Keratinocyte (primary cell): Measurements from ENCODE around the gene TUFT1. TPM values are rescaled to one million over a fixed set of nuclear protein-coding genes. Genes with fewer than 3 reads are reported as not detected.

ENCODE experiments used
- DNase-seq: peaks from one replicate; pipeline ENCODE4 v3.0.0-alpha.2; 2011; ENCODE audit warnings: low read depth, missing footprints, low spot score
- FAIRE-seq: peaks from 2 replicates; lab custom pipeline; 2011; peaks lifted over from hg19 to GRCh38; lab: Jason Lieb, UNC
- H2AFZ ChIP-seq: 2 replicates; pipeline ENCODE4 v1.6.0; 2012; ENCODE audit warnings: low read length, control low read depth, inconsistent platforms; ENCODE audit not compliant: control insufficient read depth
- H3K27ac ChIP-seq: 2 replicates; pipeline ENCODE4 v1.5.1; 2011; ENCODE audit warnings: low read length; ENCODE audit not compliant: control insufficient read depth, insufficient read depth
- H3K27me3 ChIP-seq: 3 replicates; pipeline ENCODE4 v1.6.0; 2011; ENCODE audit warnings: low read length; ENCODE audit not compliant: control insufficient read depth, insufficient read depth; ENCODE audit errors: extremely low read depth
- H3K36me3 ChIP-seq, 2 experiments: 2 replicates in 1 of 2; 3 replicates in 1 of 2; pipeline ENCODE4 v1.5.1; 2011; ENCODE audit warnings: low read length in 2 of 2, mild to moderate bottlenecking in 1 of 2; ENCODE audit not compliant: control insufficient read depth in 2 of 2, insufficient read depth in 2 of 2; ENCODE audit errors: extremely low read depth in 1 of 2
- H3K4me1 ChIP-seq: 3 replicates; pipeline ENCODE4 v1.5.1; 2011; ENCODE audit warnings: low read length; ENCODE audit not compliant: control insufficient read depth, insufficient read depth; ENCODE audit errors: extremely low read depth
- H3K4me2 ChIP-seq: 3 replicates; pipeline ENCODE4 v1.6.0; 2011; ENCODE audit warnings: low read depth, low read length; ENCODE audit not compliant: control insufficient read depth, insufficient read depth; ENCODE audit errors: extremely low read depth
- H3K4me3 ChIP-seq, 3 experiments: fragments of 200-600 bp in 1 of 3; sonication (generic) in 1 of 3; 2 replicates in 2 of 3; 3 replicates in 1 of 3; pipeline ENCODE4 v1.5.1; 2011 to 2016; ENCODE audit warnings: low read length in 3 of 3, mild to moderate bottlenecking in 3 of 3, control low read depth in 2 of 3, inconsistent platforms in 1 of 3, low read depth in 1 of 3, mixed read lengths in 1 of 3, mixed run types in 1 of 3, moderate library complexity in 1 of 3; ENCODE audit not compliant: control insufficient read depth in 2 of 3, insufficient read depth in 2 of 3; ENCODE audit errors: extremely low read depth in 1 of 3
- H3K79me2 ChIP-seq: 2 replicates; pipeline ENCODE4 v1.6.0; 2012; ENCODE audit warnings: low read length; ENCODE audit not compliant: control insufficient read depth, insufficient read depth
- H3K9ac ChIP-seq: 3 replicates; pipeline ENCODE4 v1.6.0; 2011; ENCODE audit warnings: low read length; ENCODE audit not compliant: control insufficient read depth, insufficient read depth; ENCODE audit errors: extremely low read depth
- H3K9me1 ChIP-seq: 3 replicates; pipeline ENCODE4 v1.6.0; 2011; ENCODE audit warnings: low read length; ENCODE audit not compliant: control insufficient read depth, insufficient read depth; ENCODE audit errors: extremely low read depth
- H3K9me3 ChIP-seq: 2 replicates; pipeline ENCODE4 v1.5.1; 2012; ENCODE audit warnings: low read depth, low read length; ENCODE audit not compliant: control insufficient read depth
- H4K20me1 ChIP-seq: 3 replicates; pipeline ENCODE4 v1.6.0; 2011; ENCODE audit warnings: low read length; ENCODE audit not compliant: control insufficient read depth, insufficient read depth; ENCODE audit errors: extremely low read depth
- EZH2 ChIP-seq: IDR thresholded peaks from one replicate; pipeline ENCODE4 v1.6.1; 2012; ENCODE audit warnings: inconsistent platforms, mild to moderate bottlenecking, low read length, moderate library complexity
- dilution Hi-C: fragments of 300-500 bp; cut with MboI; formaldehyde crosslinking; loops from one replicate; pipeline ENCODE4 v1.7.0; 2020; ENCODE audit warnings: low sequenced_read_pairs; ENCODE audit not compliant: extremely low pct_ligation_motif_present
- polyA plus RNA-seq, 5 experiments: library from polyadenylated mRNA; depleted of rRNA in 3 of 5; stranded (reverse) in 3 of 5; stranded (forward) in 1 of 5; unstranded in 1 of 5; fragments of >200 nt; gene quantifications; 1 replicate in 1 of 5; 2 replicates in 3 of 5; 3 replicates in 1 of 5; pipeline versions ENCODE4 v1.2.1 to v1.2.3, GENCODE V29; 2011 to 2012; ENCODE audit warnings: missing spikeins in 2 of 5, low read depth in 1 of 5, low replicate concordance in 1 of 5
- TF ChIP-seq, protein P1 (sequence below), 3 experiments: IDR thresholded peaks in 1 of 3; conservative IDR thresholded peaks in 1 of 3; optimal IDR thresholded peaks in 1 of 3; 2 replicates in 2 of 3; 3 replicates in 1 of 3; pipeline versions ENCODE3 to v1.5.1; 2011; ENCODE audit warnings: low read length in 3 of 3, mild to moderate bottlenecking in 3 of 3, moderate library complexity in 2 of 3, control low read depth in 1 of 3, inconsistent platforms in 1 of 3; ENCODE audit not compliant: insufficient read depth in 2 of 3; ENCODE audit errors: extremely low read depth in 1 of 3

TUFT1 gene
- polyA plus RNA-seq, 1 donor (not counting 4 experiments of a cell fraction or from before 2014, with no cell fraction given): 70.0 TPM

DNA sequence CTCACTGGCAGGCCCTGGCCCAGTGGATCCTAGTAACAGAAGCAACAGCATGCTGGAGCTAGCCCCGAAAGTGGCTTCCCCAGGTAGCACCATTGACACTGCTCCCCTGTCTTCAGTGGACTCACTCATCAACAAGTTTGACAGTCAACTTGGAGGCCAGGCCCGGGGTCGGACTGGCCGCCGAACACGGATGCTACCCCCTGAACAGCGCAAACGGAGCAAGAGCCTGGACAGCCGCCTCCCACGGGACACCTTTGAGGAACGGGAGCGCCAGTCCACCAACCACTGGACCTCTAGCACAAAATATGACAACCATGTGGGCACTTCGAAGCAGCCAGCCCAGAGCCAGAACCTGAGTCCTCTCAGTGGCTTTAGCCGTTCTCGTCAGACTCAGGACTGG lies 21.2 kb upstream of the TUFT1 start:
- no peaks in the 10 kb centered on the region for H3K9me3 ChIP-seq
- no peak overlapping the region for H3K4me3 ChIP-seq
- DNase-seq (no peak), FAIRE-seq (no peak)
- no peaks in the 10 kb centered on the region for H3K27me3 ChIP-seq
- H3K36me3 ChIP-seq: peaks cover 0 to 3% of the 10 kb centered on the region in 2 experiments
- H3K9ac ChIP-seq: no peak overlapping the region
- TF ChIP-seq, protein P1, sequence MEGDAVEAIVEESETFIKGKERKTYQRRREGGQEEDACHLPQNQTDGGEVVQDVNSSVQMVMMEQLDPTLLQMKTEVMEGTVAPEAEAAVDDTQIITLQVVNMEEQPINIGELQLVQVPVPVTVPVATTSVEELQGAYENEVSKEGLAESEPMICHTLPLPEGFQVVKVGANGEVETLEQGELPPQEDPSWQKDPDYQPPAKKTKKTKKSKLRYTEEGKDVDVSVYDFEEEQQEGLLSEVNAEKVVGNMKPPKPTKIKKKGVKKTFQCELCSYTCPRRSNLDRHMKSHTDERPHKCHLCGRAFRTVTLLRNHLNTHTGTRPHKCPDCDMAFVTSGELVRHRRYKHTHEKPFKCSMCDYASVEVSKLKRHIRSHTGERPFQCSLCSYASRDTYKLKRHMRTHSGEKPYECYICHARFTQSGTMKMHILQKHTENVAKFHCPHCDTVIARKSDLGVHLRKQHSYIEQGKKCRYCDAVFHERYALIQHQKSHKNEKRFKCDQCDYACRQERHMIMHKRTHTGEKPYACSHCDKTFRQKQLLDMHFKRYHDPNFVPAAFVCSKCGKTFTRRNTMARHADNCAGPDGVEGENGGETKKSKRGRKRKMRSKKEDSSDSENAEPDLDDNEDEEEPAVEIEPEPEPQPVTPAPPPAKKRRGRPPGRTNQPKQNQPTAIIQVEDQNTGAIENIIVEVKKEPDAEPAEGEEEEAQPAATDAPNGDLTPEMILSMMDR (optimal IDR thresholded peaks at IDR 0.05 in 1 of 3, IDR thresholded peaks at IDR 0.05 in 1 of 3, conservative IDR thresholded peaks at IDR 0.05 in 1 of 3; ENCODE audit: extremely low read depth in 1 of 3, insufficient read depth in 2 of 3, low read length in 3 of 3): no peak
- TF ChIP-seq EZH2: no peak
- H2AFZ ChIP-seq: no peak overlapping the region
- dilution Hi-C loops: no loop called here
- H3K79me2 ChIP-seq: no peaks in the 10 kb centered on the region
- H3K9me1 ChIP-seq: peaks cover 4% of the 10 kb centered on the region
- H3K4me2 ChIP-seq: no peak overlapping the region
- peaks cover 18% of the 10 kb centered on the region for H3K4me1 ChIP-seq
- no peak overlapping the region for H3K27ac ChIP-seq
- H4K20me1 ChIP-seq: no peaks in the 10 kb centered on the region

DNA sequence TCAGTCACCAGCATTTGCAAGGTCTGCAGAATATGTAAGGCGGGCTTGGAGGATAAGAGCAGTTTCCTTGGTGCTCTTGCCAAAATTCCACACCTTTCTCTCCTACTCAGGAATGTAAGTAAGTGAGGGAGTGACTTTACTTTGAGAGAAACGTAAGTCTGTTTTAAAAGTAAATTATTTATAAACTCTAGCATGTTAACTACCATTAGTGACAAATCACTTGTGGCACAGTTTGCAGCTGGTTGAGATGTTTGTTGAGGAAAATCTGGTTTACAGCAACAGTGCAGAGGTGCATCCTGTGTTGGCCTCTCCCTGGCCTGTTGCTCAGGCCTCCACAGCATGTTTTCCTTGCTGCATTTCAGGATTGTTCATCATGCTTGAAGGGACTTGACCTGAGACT lies 20.4 kb upstream of the TUFT1 start:
- H3K79me2 ChIP-seq: no peaks in the 10 kb centered on the region
- dilution Hi-C loops: no loop called here
- H3K9me3 ChIP-seq: no peaks in the 10 kb centered on the region
- TF ChIP-seq, protein P1 (optimal IDR thresholded peaks at IDR 0.05 in 1 of 3, IDR thresholded peaks at IDR 0.05 in 1 of 3, conservative IDR thresholded peaks at IDR 0.05 in 1 of 3; ENCODE audit: extremely low read depth in 1 of 3, insufficient read depth in 2 of 3, low read length in 3 of 3): no peak
- no peak for TF ChIP-seq EZH2
- peaks cover 4% of the 10 kb centered on the region for H3K9me1 ChIP-seq
- DNase-seq (no peak), FAIRE-seq (no peak)
- H3K4me1 ChIP-seq: peaks cover 11% of the 10 kb centered on the region
- peaks cover under 1 to 3% of the 10 kb centered on the region in 2 experiments for H3K36me3 ChIP-seq
- no peak overlapping the region for H3K4me2 ChIP-seq
- H3K27ac ChIP-seq: no peak overlapping the region
- H3K9ac ChIP-seq: no peak overlapping the region
- H4K20me1 ChIP-seq: no peaks in the 10 kb centered on the region
- H2AFZ ChIP-seq: no peak overlapping the region
- H3K4me3 ChIP-seq: no peak overlapping the region
- H3K27me3 ChIP-seq: no peaks in the 10 kb centered on the region
